MM.1S (cell line): ENCODE measurements around the gene SIGLEC8.

Experiments
- CTCF ChIP-seq: fragments of 300-600 bp; sonication (generic); IDR thresholded peaks from 2 replicates; pipeline ENCODE4 v1.5.1; 2016; ENCODE audit warnings: antibody characterized with exemption, low read length, mixed read lengths
- EZH2 ChIP-seq: fragments of 300-600 bp; sonication (generic); optimal IDR thresholded peaks from 2 replicates; pipeline ENCODE3; 2017; ENCODE audit warnings: low read depth, mild to moderate bottlenecking, antibody characterized with exemption, low read length, mixed read lengths

DNA sequence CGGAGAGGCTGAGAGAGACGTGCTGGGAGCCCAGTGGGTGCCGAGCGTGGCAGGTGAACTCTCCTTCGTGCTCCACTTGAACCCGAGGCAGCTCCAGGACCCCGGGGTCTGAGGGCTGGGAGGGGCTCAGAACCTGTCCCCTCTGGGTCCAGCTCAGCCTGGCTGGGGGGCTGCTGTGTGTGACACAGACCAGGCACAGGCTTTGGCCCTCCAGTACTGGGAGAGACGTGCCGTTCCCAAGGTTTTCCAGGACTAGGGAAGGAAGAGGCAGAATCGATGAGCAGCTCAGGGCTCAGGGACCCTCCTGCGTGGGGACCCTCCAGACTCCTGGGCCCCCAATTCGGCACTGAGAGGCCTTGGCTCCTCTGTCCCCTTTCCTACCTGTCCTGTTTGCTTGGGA lies 43.1 kb downstream of the SIGLEC8 start:
- TF ChIP-seq CTCF (no peak), EZH2 (no peak)
